ENCODE results near the gene TFAP2C.

DNA sequence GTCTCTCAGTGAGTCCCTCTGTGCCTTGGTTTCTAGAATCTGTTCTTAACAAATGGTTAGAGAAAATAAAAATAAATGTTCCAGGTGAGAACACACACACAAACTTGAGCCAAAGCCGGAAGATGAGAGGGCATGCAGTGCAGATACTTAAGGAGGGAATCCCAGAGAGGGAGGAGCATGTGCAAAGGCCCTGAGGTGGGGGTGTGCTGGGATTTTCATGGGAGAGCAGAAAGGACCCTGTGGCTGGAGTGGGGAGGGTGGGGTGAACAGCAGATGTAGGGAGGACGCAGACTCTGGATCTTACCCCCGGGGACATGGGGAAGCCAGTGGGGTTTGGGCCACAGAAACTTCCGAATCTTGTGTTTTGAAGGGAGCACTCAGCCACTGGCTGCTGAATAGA is 17.5 kb downstream of the TFAP2C start:
- TF ChIP-seq POLR2A (IDR thresholded peaks at IDR 0.05): no peak
- no peak for TF ChIP-seq CTCF (IDR thresholded peaks at IDR 0.05)
- TF ChIP-seq EP300 (IDR thresholded peaks at IDR 0.05): no peak

Measured in tibial nerve (tissue), 4 donors.